Measurements from ENCODE around the gene ALPP. TPM values are rescaled to one million over a fixed set of nuclear protein-coding genes. Genes with fewer than 3 reads are reported as not detected.

Gene ALPP
- total and polyA plus RNA-seq, 2 donors (not counting 3 experiments of a cell fraction or from before 2014, with no cell fraction given) = not detected

- TF ChIP-seq POLR2AphosphoS5 (IDR thresholded peaks at IDR 0.05; ENCODE audit: insufficient read depth, low read depth, low read length) (no peak), MAX (IDR thresholded peaks at IDR 0.05; ENCODE audit: insufficient read depth, insufficient read length) (no peak), GATA2 (IDR thresholded peaks at IDR 0.05; ENCODE audit: insufficient read depth, insufficient read length, low read depth, low read length) (no peak), JUN (IDR thresholded peaks at IDR 0.05; ENCODE audit: borderline replicate concordance, insufficient read depth, insufficient read length, low read depth) (no peak), POLR2A (IDR thresholded peaks at IDR 0.05; ENCODE audit: low read depth, low read length) (no peak), FOS (IDR thresholded peaks at IDR 0.05; ENCODE audit: borderline replicate concordance, insufficient read depth, low read length) (no peak), EZH2 (IDR thresholded peaks at IDR 0.05; ENCODE audit: borderline replicate concordance, low read depth, low read length, severe bottlenecking) (no peak), MYC (IDR thresholded peaks at IDR 0.05; ENCODE audit: low read depth, low read length) (no peak), CTCF (IDR thresholded peaks at IDR 0.05; ENCODE audit: extremely low read depth in 1 of 2, insufficient read depth in 1 of 2, low read depth in 1 of 2, low read length in 2 of 2) (no peak)
- Histone ChIP-seq H3K9me3 (replicated peaks; ENCODE audit: control insufficient read depth, insufficient read depth, low read length) (no peaks in the 10 kb centered on the region), H4K20me1 (replicated peaks; ENCODE audit: control insufficient read depth, extremely low read depth, insufficient read depth, low read length) (no peaks in the 10 kb centered on the region), H3K27me3 (ENCODE audit: control insufficient read depth in 2 of 2, insufficient read depth in 2 of 2, low read length in 2 of 2) (peaks cover 11 to 17% of the 10 kb centered on the region in 2 experiments), H3K79me2 (ENCODE audit: control insufficient read depth, insufficient read depth, low read length) (no peaks in the 10 kb centered on the region), H3K36me3 (ENCODE audit: control insufficient read depth in 2 of 2, extremely low read depth in 1 of 2, insufficient read depth in 2 of 2, low read length in 2 of 2) (no peaks in the 10 kb centered on the region), H3K4me3 (replicated peaks in 1 of 3; ENCODE audit: insufficient read depth in 1 of 3, low read depth in 1 of 3, low read length in 3 of 3) (no peak overlapping the region), H3K4me2 (ENCODE audit: insufficient read depth, low read length) (no peak overlapping the region), H3K27ac (ENCODE audit: insufficient read depth, low read depth, low read length) (no peak overlapping the region), H3K9me1 (replicated peaks; ENCODE audit: control insufficient read depth, extremely low read depth, insufficient read depth, low read length) (no peaks in the 10 kb centered on the region), H3K4me1 (ENCODE audit: control insufficient read depth, extremely low read depth, insufficient read depth, low read length) (no peaks in the 10 kb centered on the region), H3K9ac (replicated peaks; ENCODE audit: extremely low read depth, insufficient read depth, low read length) (no peak overlapping the region), H2AFZ (ENCODE audit: low read depth, low read length) (no peak overlapping the region)
- dilution Hi-C loops (cut with MboI; ENCODE audit: extremely low pct_ligation_motif_present, low sequenced_read_pairs) (no loop called here), intact Hi-C loops (cut with micrococcal nuclease) (no loop called here)
- DNase-seq (ENCODE audit: low read depth, low spot score) (no peak), FAIRE-seq (no peak)
- no TSS peak for BruUV-seq (replicated peaks)
- ChIA-PET POLR2A (no interaction called here), CTCF (interaction anchor here (0.7 to 2.2 kb wide), 3 partner anchors 10 to 62 kb away, joined by 3 to 7 read pairs (median 3); no protein-coding TSS in a partner anchor)
Observed at GRCh38 chr2:232377319-232377718, 1.2 kb upstream of the ALPP start.
